ENCODE results near the gene GOPC. TPM values are rescaled to one million over a fixed set of nuclear protein-coding genes. Genes with fewer than 3 reads are reported as not detected.

Gene GOPC
- total RNA-seq, 1 donor from 2014 or later = 19.5 TPM

DNA sequence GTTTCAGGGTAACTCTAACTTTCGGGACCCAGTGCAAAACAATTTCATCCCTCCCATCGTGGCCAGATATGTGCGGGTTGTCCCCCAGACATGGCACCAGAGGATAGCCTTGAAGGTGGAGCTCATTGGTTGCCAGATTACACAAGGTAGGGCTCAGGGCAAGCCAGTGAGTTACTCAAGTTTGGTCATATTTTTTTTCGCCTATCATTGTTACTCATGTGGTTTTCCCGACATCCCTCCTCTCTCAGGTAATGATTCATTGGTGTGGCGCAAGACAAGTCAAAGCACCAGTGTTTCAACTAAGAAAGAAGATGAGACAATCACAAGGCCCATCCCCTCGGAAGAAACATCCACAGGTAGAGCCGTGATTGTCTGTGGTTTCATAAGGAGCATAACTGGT is 61.6 kb downstream of the GOPC start:
- no peaks in the 10 kb centered on the region for H3K4me1 Mint-ChIP-seq
- no peak overlapping the region for H3K4me3 Mint-ChIP-seq
- ChIA-PET CTCF (no interaction called here), POLR2A (no interaction called here)
- TF ChIP-seq, protein P1, sequence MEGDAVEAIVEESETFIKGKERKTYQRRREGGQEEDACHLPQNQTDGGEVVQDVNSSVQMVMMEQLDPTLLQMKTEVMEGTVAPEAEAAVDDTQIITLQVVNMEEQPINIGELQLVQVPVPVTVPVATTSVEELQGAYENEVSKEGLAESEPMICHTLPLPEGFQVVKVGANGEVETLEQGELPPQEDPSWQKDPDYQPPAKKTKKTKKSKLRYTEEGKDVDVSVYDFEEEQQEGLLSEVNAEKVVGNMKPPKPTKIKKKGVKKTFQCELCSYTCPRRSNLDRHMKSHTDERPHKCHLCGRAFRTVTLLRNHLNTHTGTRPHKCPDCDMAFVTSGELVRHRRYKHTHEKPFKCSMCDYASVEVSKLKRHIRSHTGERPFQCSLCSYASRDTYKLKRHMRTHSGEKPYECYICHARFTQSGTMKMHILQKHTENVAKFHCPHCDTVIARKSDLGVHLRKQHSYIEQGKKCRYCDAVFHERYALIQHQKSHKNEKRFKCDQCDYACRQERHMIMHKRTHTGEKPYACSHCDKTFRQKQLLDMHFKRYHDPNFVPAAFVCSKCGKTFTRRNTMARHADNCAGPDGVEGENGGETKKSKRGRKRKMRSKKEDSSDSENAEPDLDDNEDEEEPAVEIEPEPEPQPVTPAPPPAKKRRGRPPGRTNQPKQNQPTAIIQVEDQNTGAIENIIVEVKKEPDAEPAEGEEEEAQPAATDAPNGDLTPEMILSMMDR (IDR thresholded peaks at IDR 0.05) = no peak
- no peak for DNase-seq
- H3K27me3 Mint-ChIP-seq = peaks cover 14% of the 10 kb centered on the region
- no peak for ATAC-seq (ENCODE audit: low read depth)
- H3K9me3 Mint-ChIP-seq = no peaks in the 10 kb centered on the region
- no peaks in the 10 kb centered on the region for H3K36me3 Mint-ChIP-seq (ENCODE audit: low read depth)
- H3K27ac Mint-ChIP-seq = no peak overlapping the region
- intact Hi-C loops (cut with micrococcal nuclease) = no loop called here

GRCh38 chr6:117538615-117539014 is 63.7 kb downstream of the GOPC start:
- H3K36me3 Mint-ChIP-seq (ENCODE audit: low read depth) = no peaks in the 10 kb centered on the region
- ATAC-seq (ENCODE audit: low read depth) = no peak
- ChIA-PET POLR2A (no interaction called here), CTCF (no interaction called here)
- no peaks in the 10 kb centered on the region for H3K9me3 Mint-ChIP-seq
- H3K4me1 Mint-ChIP-seq = no peaks in the 10 kb centered on the region
- TF ChIP-seq, protein P1 (IDR thresholded peaks at IDR 0.05) = no peak
- H3K4me3 Mint-ChIP-seq = no peak overlapping the region
- intact Hi-C loops (cut with micrococcal nuclease) = no loop called here
- no peak for DNase-seq
- no peak overlapping the region for H3K27ac Mint-ChIP-seq
- peaks cover 17% of the 10 kb centered on the region for H3K27me3 Mint-ChIP-seq

DNA sequence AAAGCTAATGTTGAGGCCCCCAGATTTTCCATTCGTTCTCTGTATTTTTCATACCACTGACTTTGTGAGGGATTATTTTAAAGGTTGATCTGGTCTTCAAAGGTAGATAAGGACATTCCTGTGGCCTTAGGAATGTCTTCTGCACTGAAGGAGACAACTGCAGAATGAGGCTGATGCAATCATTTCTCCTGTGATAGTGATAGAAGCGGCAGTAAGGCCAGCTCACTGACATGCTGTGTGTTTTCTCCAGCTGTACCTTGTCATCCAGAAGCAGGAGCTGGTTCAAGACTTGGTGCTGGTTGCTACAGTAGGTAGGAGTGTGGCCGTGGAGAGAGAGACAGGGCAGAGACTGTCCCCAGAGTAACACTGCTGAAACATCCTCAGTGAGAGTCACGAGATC is 66.0 kb downstream of the GOPC start:
- H3K4me3 Mint-ChIP-seq = no peak overlapping the region
- ATAC-seq (ENCODE audit: low read depth) = no peak
- H3K4me1 Mint-ChIP-seq = no peaks in the 10 kb centered on the region
- peaks cover 14% of the 10 kb centered on the region for H3K27me3 Mint-ChIP-seq
- H3K9me3 Mint-ChIP-seq = no peaks in the 10 kb centered on the region
- H3K36me3 Mint-ChIP-seq (ENCODE audit: low read depth) = no peaks in the 10 kb centered on the region
- intact Hi-C loops (cut with micrococcal nuclease) = no loop called here
- no peak overlapping the region for H3K27ac Mint-ChIP-seq
- TF ChIP-seq, protein P1 (IDR thresholded peaks at IDR 0.05) = no peak
- no peak for DNase-seq
- ChIA-PET POLR2A (no interaction called here), CTCF (no interaction called here)

GRCh38 chr6:117534974-117535373 is 67.3 kb downstream of the GOPC start:
- POLR2A ChIA-PET = no interaction called here
- ATAC-seq (ENCODE audit: low read depth) (no peak), DNase-seq (no peak)
- CTCF ChIA-PET = no interaction called here
- TF ChIP-seq, protein P1 (IDR thresholded peaks at IDR 0.05) = no peak
- no peak overlapping the region for H3K27ac Mint-ChIP-seq
- H3K9me3 Mint-ChIP-seq = no peaks in the 10 kb centered on the region
- intact Hi-C loops (cut with micrococcal nuclease) = no loop called here
- H3K36me3 Mint-ChIP-seq (ENCODE audit: low read depth) = no peaks in the 10 kb centered on the region
- no peaks in the 10 kb centered on the region for H3K4me1 Mint-ChIP-seq
- H3K4me3 Mint-ChIP-seq = no peak overlapping the region
- peaks cover 14% of the 10 kb centered on the region for H3K27me3 Mint-ChIP-seq

GRCh38 chr6:117533775-117534174 is 68.5 kb downstream of the GOPC start:
- ATAC-seq (ENCODE audit: low read depth) (no peak), DNase-seq (no peak)
- ChIA-PET POLR2A (no interaction called here), CTCF (no interaction called here)
- no peaks in the 10 kb centered on the region for H3K36me3 Mint-ChIP-seq (ENCODE audit: low read depth)
- no peaks in the 10 kb centered on the region for H3K9me3 Mint-ChIP-seq
- H3K4me3 Mint-ChIP-seq = no peak overlapping the region
- intact Hi-C loops (cut with micrococcal nuclease) = no loop called here
- H3K27ac Mint-ChIP-seq = no peak overlapping the region
- H3K4me1 Mint-ChIP-seq = no peaks in the 10 kb centered on the region
- TF ChIP-seq, protein P1 (IDR thresholded peaks at IDR 0.05) = no peak
- H3K27me3 Mint-ChIP-seq = peaks cover 14% of the 10 kb centered on the region
